OCI-M1 (cell line): Measurements from ENCODE around the gene TMPRSS15.

Source experiments
- DNase-seq: peaks from one replicate; lab custom pipeline; 2025; lab: John Stamatoyannopoulos, UW

TMPRSS15 gene

GRCh38 chr21:18244671-18245463 is 158.7 kb downstream of the TMPRSS15 start, which contains the start of gene CHODL:
TSS of gene CHODL (plus strand) at chr21:18244833. CDS start at chr21:18245224, 391 bp downstream.
- no peak for DNase-seq

GRCh38 chr21:18235545-18235944 is 168.0 kb downstream of the TMPRSS15 start:
- no peak for DNase-seq

GRCh38 chr21:18228060-18228739 is 175.4 kb downstream of the TMPRSS15 start:
- DNase-seq = no peak

GRCh38 chr21:18222346-18222745 is 181.2 kb downstream of the TMPRSS15 start:
- DNase-seq = no peak

- DNase-seq = no peak
Observed at GRCh38 chr21:18220498-18220897, 183.1 kb downstream of the TMPRSS15 start.
